Vagina (tissue), 2 donors: Measurements from ENCODE around the gene TNFSF10. TPM values are rescaled to one million over a fixed set of nuclear protein-coding genes. Genes with fewer than 3 reads are reported as not detected.
A peak's percentile ranks its signal among the peaks of the same experiment; 100 is the strongest.

Experiments
- DNase-seq, 2 donors: peaks; one replicate each; pipeline ENCODE4 v3.0.0-alpha.2; 2017; ENCODE audit errors: extremely low spot score in 2 of 2
- H3K27ac ChIP-seq: fragments of 200-600 bp; sonication (generic); one replicate; pipeline ENCODE4 v1.5.1; 2019
- H3K27me3 ChIP-seq: fragments of 200-600 bp; sonication (generic); one replicate; pipeline ENCODE4 v1.5.1; 2019
- H3K36me3 ChIP-seq, 2 donors: fragments of 200-600 bp; sonication (generic); one replicate each; pipeline ENCODE4 v1.5.1; 2017 to 2019
- H3K4me1 ChIP-seq: fragments of 200-600 bp; sonication (generic); one replicate; pipeline ENCODE4 v1.5.1; 2019
- H3K4me3 ChIP-seq, 2 donors: fragments of 200-600 bp; sonication (generic); 1 replicate in 1 of 2; 2 replicates in 1 of 2; pipeline ENCODE4 v1.5.1; 2016 to 2019
- H3K9me3 ChIP-seq: fragments of 200-600 bp; sonication (generic); one replicate; pipeline ENCODE4 v1.5.1; 2019
- POLR2A ChIP-seq, 2 donors: fragments of 450-650 bp; IDR thresholded peaks; one replicate each; pipeline ENCODE4 v1.6.1; 2017; ENCODE audit warnings: antibody characterized with exemption in 2 of 2, mild to moderate bottlenecking in 2 of 2, moderate library complexity in 2 of 2
- POLR2AphosphoS5 ChIP-seq, 2 donors: sonication (generic); formaldehyde crosslinking; IDR thresholded peaks; one replicate each; pipeline ENCODE4 v1.9.0; 2017; ENCODE audit warnings: antibody characterized with exemption in 2 of 2, mild to moderate bottlenecking in 2 of 2, low read depth in 1 of 2; ENCODE audit not compliant: insufficient read depth in 1 of 2
- intact Hi-C: fragments of 100-400 bp; cut with DNase I; formaldehyde crosslinking; loops from one replicate; pipeline ENCODE4 v1.15.1; 2023
- total RNA-seq: library from RNA; depleted of rRNA; stranded (reverse); fragments of >200 nt; gene quantifications from one replicate; pipeline ENCODE4 v1.2.3, GENCODE V29; 2016
- TF ChIP-seq, protein P1 (sequence below), 3 experiments: fragments of 450-650 bp in 2 of 3; fragments of 200-600 bp in 1 of 3; sonication (generic) in 1 of 3; IDR thresholded peaks; one replicate each; pipeline ENCODE4 v1.5.1; 2017 to 2019; ENCODE audit warnings: antibody characterized with exemption in 3 of 3, mild to moderate bottlenecking in 2 of 3, moderate library complexity in 2 of 3

Gene TNFSF10
- total RNA-seq, 1 donor from 2014 or later, result 92.8 TPM

DNA sequence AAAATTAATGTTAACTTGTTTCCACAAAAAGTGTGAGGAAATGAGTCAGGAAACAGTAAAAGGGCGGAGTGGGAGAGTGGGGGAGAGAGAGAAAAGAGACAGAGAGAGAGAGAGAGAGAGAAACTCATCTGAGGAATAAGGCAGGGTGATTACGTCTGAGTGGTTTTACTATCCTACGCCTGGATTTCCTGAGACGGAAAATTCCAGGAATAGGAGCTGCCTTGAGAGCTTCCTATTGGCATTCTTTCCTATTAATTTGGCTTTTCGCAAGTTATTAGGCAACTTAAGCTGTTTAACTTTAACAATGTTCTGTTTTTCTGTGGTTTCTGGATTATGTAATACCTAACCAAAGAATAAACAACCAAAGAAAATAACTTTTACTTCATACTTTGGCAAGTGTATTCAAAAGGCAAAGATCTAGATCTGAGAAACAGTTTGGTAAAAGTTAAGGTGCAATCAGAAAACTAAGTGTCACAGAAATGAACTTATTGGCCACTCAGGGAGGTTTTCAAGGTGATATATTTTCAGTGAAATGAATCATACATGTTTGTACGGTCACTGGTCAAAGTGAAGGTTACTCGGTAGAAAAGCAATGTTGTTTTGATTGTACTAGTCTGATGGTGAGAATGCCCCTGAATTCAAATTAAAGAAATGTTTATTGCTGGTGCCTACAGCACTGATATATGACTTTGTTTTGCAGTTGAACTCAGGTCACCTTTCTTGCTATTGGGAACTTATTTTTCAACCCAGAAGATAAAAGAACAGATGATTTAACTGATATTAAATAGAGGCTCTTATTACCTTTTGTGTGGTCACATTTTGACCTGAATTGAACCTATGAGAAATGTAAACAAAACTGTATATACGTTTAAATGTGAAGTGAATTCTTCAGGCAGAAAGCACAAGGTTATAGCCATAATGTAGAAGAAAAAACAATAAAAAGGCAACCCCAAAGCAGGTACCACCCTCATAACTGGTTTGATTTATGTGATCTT, 39.9 kb upstream of the TNFSF10 start:
- Histone ChIP-seq H3K27me3 (no peaks in the 10 kb centered on the region), H3K9me3 (no peaks in the 10 kb centered on the region), H3K4me1 (peaks cover 57% of the 10 kb centered on the region), H3K36me3 (no peaks in the 10 kb centered on the region), H3K27ac (peak overlapping the region; percentile 83), H3K4me3 (peak overlapping the region in 1 of 2 donors; percentile 14)
- intact Hi-C loops, result no loop called here
- TF ChIP-seq, protein P1, sequence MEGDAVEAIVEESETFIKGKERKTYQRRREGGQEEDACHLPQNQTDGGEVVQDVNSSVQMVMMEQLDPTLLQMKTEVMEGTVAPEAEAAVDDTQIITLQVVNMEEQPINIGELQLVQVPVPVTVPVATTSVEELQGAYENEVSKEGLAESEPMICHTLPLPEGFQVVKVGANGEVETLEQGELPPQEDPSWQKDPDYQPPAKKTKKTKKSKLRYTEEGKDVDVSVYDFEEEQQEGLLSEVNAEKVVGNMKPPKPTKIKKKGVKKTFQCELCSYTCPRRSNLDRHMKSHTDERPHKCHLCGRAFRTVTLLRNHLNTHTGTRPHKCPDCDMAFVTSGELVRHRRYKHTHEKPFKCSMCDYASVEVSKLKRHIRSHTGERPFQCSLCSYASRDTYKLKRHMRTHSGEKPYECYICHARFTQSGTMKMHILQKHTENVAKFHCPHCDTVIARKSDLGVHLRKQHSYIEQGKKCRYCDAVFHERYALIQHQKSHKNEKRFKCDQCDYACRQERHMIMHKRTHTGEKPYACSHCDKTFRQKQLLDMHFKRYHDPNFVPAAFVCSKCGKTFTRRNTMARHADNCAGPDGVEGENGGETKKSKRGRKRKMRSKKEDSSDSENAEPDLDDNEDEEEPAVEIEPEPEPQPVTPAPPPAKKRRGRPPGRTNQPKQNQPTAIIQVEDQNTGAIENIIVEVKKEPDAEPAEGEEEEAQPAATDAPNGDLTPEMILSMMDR (IDR thresholded peaks at IDR 0.05), result no peak
- TF ChIP-seq POLR2AphosphoS5 (IDR thresholded peaks at IDR 0.05; ENCODE audit: insufficient read depth in 1 of 2, low read depth in 1 of 2) (peak; percentile 18 to 95), POLR2A (IDR thresholded peaks at IDR 0.05) (no peak)
- no peak for DNase-seq

DNA sequence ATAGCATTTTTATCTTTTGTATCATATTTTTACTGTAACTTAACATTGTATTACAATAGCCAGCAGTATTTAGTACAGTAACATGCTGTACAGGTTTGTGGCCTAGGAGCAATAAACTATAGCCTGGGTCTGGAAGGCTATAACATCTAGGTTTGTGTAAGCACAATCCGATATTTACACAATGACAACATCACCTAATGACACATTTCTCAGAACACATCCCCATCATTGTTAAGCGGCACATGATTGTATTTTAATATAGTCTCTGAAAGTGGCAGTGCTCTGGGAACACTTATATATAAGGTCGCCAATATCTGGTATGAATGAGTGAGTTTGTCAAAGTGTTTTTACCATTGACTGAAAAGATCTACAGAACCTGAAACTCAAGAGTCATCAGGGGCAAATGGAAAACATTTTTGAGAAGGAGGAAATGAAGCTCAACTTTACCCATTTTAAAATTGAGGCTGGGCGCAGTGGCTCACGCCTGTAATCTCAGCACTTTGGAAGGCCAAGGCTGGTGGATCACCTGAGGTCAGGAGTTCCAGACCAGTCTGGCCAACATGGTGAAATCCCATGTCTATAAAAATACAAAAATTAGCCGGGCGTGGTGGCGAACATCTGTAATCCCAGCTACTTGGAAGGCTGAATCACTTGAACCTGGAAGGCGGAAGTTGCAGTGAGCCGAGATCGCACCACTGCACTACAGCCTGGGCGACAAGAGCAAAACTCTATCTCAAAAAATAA, 38.8 kb upstream of the TNFSF10 start:
- Histone ChIP-seq H3K27me3 (no peaks in the 10 kb centered on the region), H3K27ac (peak overlapping the region; percentile 83), H3K36me3 (no peaks in the 10 kb centered on the region), H3K4me1 (peaks cover 68% of the 10 kb centered on the region), H3K4me3 (peak overlapping the region in 1 of 2 donors; percentile 14), H3K9me3 (no peaks in the 10 kb centered on the region)
- DNase-seq, result no peak
- intact Hi-C loops, result no loop called here
- TF ChIP-seq, protein P1 (IDR thresholded peaks at IDR 0.05), result no peak
- TF ChIP-seq POLR2A (IDR thresholded peaks at IDR 0.05) (no peak), POLR2AphosphoS5 (IDR thresholded peaks at IDR 0.05; ENCODE audit: insufficient read depth in 1 of 2, low read depth in 1 of 2) (peak in 1 of 2 donors; percentile 22)

DNA sequence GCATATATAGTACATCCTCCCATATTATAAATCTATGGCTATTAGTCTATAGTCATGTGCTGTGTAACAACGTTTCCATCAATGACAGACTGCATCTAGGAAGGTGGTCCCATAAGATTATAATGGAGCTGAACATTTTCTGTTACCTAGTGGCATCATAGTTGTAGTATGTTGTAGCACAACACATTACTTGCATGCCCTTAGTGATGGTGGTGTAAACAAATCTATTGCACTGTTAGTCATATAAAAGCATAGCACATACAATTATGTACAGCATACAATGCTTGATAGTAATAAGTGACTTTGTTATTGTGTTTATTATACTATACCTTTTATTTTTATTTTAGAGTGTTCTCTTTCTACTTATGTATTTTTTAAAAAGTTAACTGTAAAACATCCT, 37.4 kb upstream of the TNFSF10 start:
- no peaks in the 10 kb centered on the region for H3K27me3 ChIP-seq
- no peak for DNase-seq
- H3K36me3 ChIP-seq, result no peaks in the 10 kb centered on the region
- H3K9me3 ChIP-seq, result no peaks in the 10 kb centered on the region
- H3K27ac ChIP-seq, result no peak overlapping the region
- H3K4me3 ChIP-seq, result no peak overlapping the region
- no peak for TF ChIP-seq POLR2A (IDR thresholded peaks at IDR 0.05)
- TF ChIP-seq, protein P1 (IDR thresholded peaks at IDR 0.05), result no peak
- TF ChIP-seq POLR2AphosphoS5 (IDR thresholded peaks at IDR 0.05; ENCODE audit: insufficient read depth in 1 of 2, low read depth in 1 of 2), result no peak
- intact Hi-C loops, result no loop called here
- peaks cover 74% of the 10 kb centered on the region for H3K4me1 ChIP-seq

DNA sequence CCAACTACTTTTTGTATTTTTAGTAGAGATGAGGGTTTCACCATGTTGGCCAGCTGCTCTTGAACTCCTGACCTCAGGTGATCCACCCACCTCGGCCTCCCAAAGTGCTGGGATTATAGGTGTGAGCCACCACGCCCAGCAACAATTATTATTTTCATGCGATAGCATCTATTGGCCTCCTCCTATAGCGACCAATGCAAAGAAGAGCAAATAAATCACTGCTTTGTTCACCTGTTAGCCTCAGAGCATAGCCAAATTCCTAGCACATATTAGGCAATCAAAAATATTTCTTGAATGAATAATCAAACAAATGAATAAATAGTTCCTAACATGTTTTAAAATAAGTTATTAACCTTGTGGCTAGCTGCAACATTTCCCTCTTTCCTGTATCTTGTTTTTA, 36.8 kb upstream of the TNFSF10 start:
- H3K36me3 ChIP-seq, result no peaks in the 10 kb centered on the region
- H3K4me1 ChIP-seq, result peaks cover 74% of the 10 kb centered on the region
- H3K4me3 ChIP-seq, result no peak overlapping the region
- H3K27ac ChIP-seq, result peak overlapping the region; percentile 28
- DNase-seq, result no peak
- intact Hi-C loops, result no loop called here
- TF ChIP-seq, protein P1 (IDR thresholded peaks at IDR 0.05), result no peak
- TF ChIP-seq POLR2AphosphoS5 (IDR thresholded peaks at IDR 0.05; ENCODE audit: insufficient read depth in 1 of 2, low read depth in 1 of 2), result peak in 1 of 2 donors; percentile 66
- no peaks in the 10 kb centered on the region for H3K9me3 ChIP-seq
- H3K27me3 ChIP-seq, result no peaks in the 10 kb centered on the region
